Neural progenitor cell (in vitro differentiated cells): ENCODE results near the gene PCSK5. TPM values are rescaled to one million over a fixed set of nuclear protein-coding genes. Genes with fewer than 3 reads are reported as not detected.

ENCODE experiments used
- DNase-seq: peaks from one replicate; pipeline ENCODE4 v3.0.0-alpha.2; 2016; ENCODE audit warnings: low spot score
- H2AFZ ChIP-seq: fragments of 200-600 bp; sonication (generic); replicated peaks from 2 replicates; pipeline ENCODE4 v1.6.1; 2016; ENCODE audit warnings: antibody characterized with exemption
- H3F3A ChIP-seq: fragments of 200-600 bp; sonication (generic); 2 replicates; pipeline ENCODE4 v1.6.1; 2016; ENCODE audit warnings: antibody characterized with exemption, low read depth
- H3K27ac ChIP-seq: fragments of 200-600 bp; sonication (generic); 2 replicates; pipeline ENCODE4 v1.5.1; 2016; ENCODE audit warnings: mild to moderate bottlenecking
- H3K27me3 ChIP-seq: fragments of 200-600 bp; sonication (generic); 2 replicates; pipeline ENCODE4 v1.6.1; 2016; ENCODE audit warnings: mild to moderate bottlenecking, moderate library complexity
- H3K36me3 ChIP-seq: fragments of 200-600 bp; sonication (generic); 2 replicates; pipeline ENCODE4 v1.5.1; 2016
- H3K4me1 ChIP-seq: fragments of 200-600 bp; sonication (generic); 2 replicates; pipeline ENCODE4 v1.6.1; 2016; ENCODE audit warnings: mixed run types
- H3K4me2 ChIP-seq: fragments of 200-600 bp; sonication (generic); 2 replicates; pipeline ENCODE4 v1.6.1; 2016
- H3K4me3 ChIP-seq: fragments of 200-600 bp; sonication (generic); 2 replicates; pipeline ENCODE4 v1.5.1; 2016
- H3K79me2 ChIP-seq: fragments of 200-600 bp; sonication (generic); 2 replicates; pipeline ENCODE4 v1.6.1; 2016; ENCODE audit warnings: low read depth
- H3K9ac ChIP-seq: fragments of 200-600 bp; sonication (generic); 2 replicates; pipeline ENCODE4 v1.6.1; 2016
- H3K9me3 ChIP-seq: fragments of 200-600 bp; sonication (generic); 2 replicates; pipeline ENCODE4 v1.5.1; 2016; ENCODE audit warnings: low read depth
- H4K20me1 ChIP-seq: fragments of 200-600 bp; sonication (generic); 2 replicates; pipeline ENCODE4 v1.6.1; 2016; ENCODE audit warnings: low read depth
- H3K27ac Mint-ChIP-seq: 3 replicates; pipeline ENCODE4 v1.8.0; 2021; ENCODE audit warnings: mixed read lengths
- H3K27me3 Mint-ChIP-seq: 2 replicates; pipeline ENCODE4 v1.8.0; 2022; ENCODE audit warnings: low read depth, mild to moderate bottlenecking, inconsistent platforms, moderate library complexity, mixed read lengths; ENCODE audit not compliant: insufficient read depth
- H3K36me3 Mint-ChIP-seq: 3 replicates; pipeline ENCODE4 v1.8.0; 2021; ENCODE audit warnings: mixed read lengths
- H3K4me1 Mint-ChIP-seq: 3 replicates; pipeline ENCODE4 v1.8.0; 2021; ENCODE audit warnings: mixed read lengths
- H3K4me3 Mint-ChIP-seq: 3 replicates; pipeline ENCODE4 v1.8.0; 2021; ENCODE audit warnings: mild to moderate bottlenecking, moderate library complexity, mixed read lengths
- H3K9me3 Mint-ChIP-seq: 3 replicates; pipeline ENCODE4 v1.8.0; 2020; ENCODE audit warnings: mixed read lengths
- CTCF ChIP-seq: fragments of 200-600 bp; sonication (generic); IDR thresholded peaks from 2 replicates; pipeline ENCODE4 v1.5.1; 2017; ENCODE audit warnings: antibody characterized with exemption, mild to moderate bottlenecking
- EZH2 ChIP-seq: fragments of 200-600 bp; sonication (generic); IDR thresholded peaks from 2 replicates; pipeline ENCODE4 v1.6.1; 2017; ENCODE audit warnings: antibody characterized with exemption, mild to moderate bottlenecking, moderate library complexity
- EZH2phosphoT487 ChIP-seq: fragments of 200-600 bp; sonication (generic); IDR thresholded peaks from 2 replicates; pipeline ENCODE4 v1.6.1; 2017; ENCODE audit warnings: antibody characterized with exemption
- total RNA-seq: library from RNA; depleted of rRNA; stranded (reverse); fragments of >200 nt; gene quantifications from 2 replicates; pipeline ENCODE4 v1.2.3, GENCODE V29; 2015; ENCODE audit warnings: low replicate concordance

Gene PCSK5
- total RNA-seq, 1 donor from 2014 or later: 23.4 TPM

DNA sequence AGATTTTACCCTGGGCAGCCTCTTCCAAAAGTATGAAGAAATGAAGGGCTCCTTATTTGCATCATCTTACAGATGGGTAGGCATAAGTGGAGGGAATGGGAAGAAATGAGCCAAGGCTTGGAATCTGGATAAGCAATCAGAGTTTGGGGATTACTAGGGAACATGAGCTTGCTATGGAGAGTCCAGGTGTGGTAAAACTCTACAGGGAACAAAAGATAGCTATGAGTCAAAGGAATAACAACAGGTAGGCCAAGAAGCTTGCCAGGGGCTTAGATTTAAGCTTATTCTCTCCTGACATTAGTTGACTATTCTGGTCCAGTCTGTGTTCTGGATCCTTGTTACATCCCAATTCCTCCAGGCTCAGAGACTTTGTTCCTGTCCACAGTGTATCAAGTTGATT, 487.3 kb downstream of the PCSK5 start:
- no peaks in the 10 kb centered on the region for H4K20me1 ChIP-seq
- H3K4me1 ChIP-seq: peaks cover 10% of the 10 kb centered on the region
- no peaks in the 10 kb centered on the region for H3K36me3 ChIP-seq
- H3K9me3 ChIP-seq: no peaks in the 10 kb centered on the region
- DNase-seq: no peak
- H2AFZ ChIP-seq: no peak overlapping the region
- Mint-ChIP-seq H3K27ac (no peak overlapping the region), H3K36me3 (peaks cover 1% of the 10 kb centered on the region), H3K9me3 (no peaks in the 10 kb centered on the region), H3K4me3 (no peak overlapping the region), H3K27me3 (peaks cover 6% of the 10 kb centered on the region), H3K4me1 (peaks cover 35% of the 10 kb centered on the region)
- H3K9ac ChIP-seq: no peak overlapping the region
- TF ChIP-seq CTCF (no peak), EZH2phosphoT487 (no peak), EZH2 (no peak)
- H3K4me2 ChIP-seq: no peak overlapping the region
- H3K27me3 ChIP-seq: no peaks in the 10 kb centered on the region
- H3K27ac ChIP-seq: no peak overlapping the region
- no peak overlapping the region for H3K4me3 ChIP-seq
- H3F3A ChIP-seq: no peaks in the 10 kb centered on the region
- no peaks in the 10 kb centered on the region for H3K79me2 ChIP-seq

DNA sequence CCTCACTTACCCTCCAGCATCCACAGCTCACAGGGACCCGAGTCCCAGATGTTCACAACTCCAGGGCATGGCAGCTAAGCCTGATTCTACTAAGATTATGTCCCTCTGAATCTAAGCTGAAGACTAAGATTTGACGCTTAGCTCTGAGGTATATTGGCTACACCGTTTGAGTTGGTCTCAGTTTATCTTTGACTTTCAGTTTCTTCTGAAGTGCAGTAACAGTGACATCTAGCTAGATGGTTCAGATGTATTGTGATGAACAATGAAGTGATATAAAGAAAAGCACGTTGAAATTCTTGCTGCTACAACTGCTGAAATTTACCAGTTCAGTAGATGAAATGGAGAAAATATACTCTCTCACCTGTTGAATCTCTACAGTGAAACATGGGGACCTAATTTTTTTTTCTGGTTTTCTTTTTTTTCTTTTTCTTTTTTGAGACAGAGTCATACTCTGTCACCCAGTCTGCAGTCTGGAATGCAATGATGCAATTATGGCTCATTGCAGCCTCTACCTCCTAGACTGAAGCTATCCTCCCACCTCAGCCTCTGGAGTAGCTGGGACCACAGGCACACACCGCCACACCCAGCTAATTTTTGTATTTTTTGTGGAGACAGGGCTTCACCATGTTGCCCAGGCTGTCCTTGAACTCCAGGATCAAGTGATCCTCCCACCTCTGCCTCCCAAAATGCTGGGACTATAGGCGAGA, 488.0 kb downstream of the PCSK5 start:
- Histone ChIP-seq H3K27me3 (no peaks in the 10 kb centered on the region), H3K4me3 (no peak overlapping the region), H3K9ac (no peak overlapping the region), H3K79me2 (no peaks in the 10 kb centered on the region), H3K27ac (no peak overlapping the region), H3K4me2 (no peak overlapping the region), H3K9me3 (no peaks in the 10 kb centered on the region), H2AFZ (no peak overlapping the region), H4K20me1 (no peaks in the 10 kb centered on the region), H3K36me3 (no peaks in the 10 kb centered on the region), H3F3A (no peaks in the 10 kb centered on the region), H3K4me1 (peaks cover 3% of the 10 kb centered on the region)
- no peak for DNase-seq
- Mint-ChIP-seq H3K4me3 (no peak overlapping the region), H3K27ac (no peak overlapping the region), H3K9me3 (no peaks in the 10 kb centered on the region), H3K36me3 (peaks cover 1% of the 10 kb centered on the region), H3K4me1 (peaks cover 28% of the 10 kb centered on the region), H3K27me3 (peaks cover 6% of the 10 kb centered on the region)
- no peak for TF ChIP-seq EZH2phosphoT487
- TF ChIP-seq CTCF: no peak
- no peak for TF ChIP-seq EZH2

GRCh38 chr9:76379494-76379893, 489.0 kb downstream of the PCSK5 start:
- Histone ChIP-seq H3K9me3 (no peaks in the 10 kb centered on the region), H3K36me3 (no peaks in the 10 kb centered on the region), H3K27ac (no peak overlapping the region), H3K79me2 (no peaks in the 10 kb centered on the region), H3K4me1 (no peaks in the 10 kb centered on the region), H3K27me3 (no peaks in the 10 kb centered on the region), H3K4me3 (no peak overlapping the region), H2AFZ (no peak overlapping the region), H3K9ac (no peak overlapping the region), H3F3A (no peaks in the 10 kb centered on the region), H4K20me1 (no peaks in the 10 kb centered on the region), H3K4me2 (no peak overlapping the region)
- Mint-ChIP-seq H3K27me3 (peaks cover 6% of the 10 kb centered on the region), H3K4me1 (peaks cover 23% of the 10 kb centered on the region), H3K4me3 (no peak overlapping the region), H3K9me3 (no peaks in the 10 kb centered on the region), H3K36me3 (peaks cover 1% of the 10 kb centered on the region), H3K27ac (no peak overlapping the region)
- no peak for DNase-seq
- no peak for TF ChIP-seq EZH2phosphoT487
- no peak for TF ChIP-seq CTCF
